ENCODE data around the gene OR51F1.
"Not testable (repeated sequence)": the region's sequence is repeated elsewhere in the genome, so short reads cannot be mapped to it uniquely, and the experiment has no call there.

Gene OR51F1, protein sequence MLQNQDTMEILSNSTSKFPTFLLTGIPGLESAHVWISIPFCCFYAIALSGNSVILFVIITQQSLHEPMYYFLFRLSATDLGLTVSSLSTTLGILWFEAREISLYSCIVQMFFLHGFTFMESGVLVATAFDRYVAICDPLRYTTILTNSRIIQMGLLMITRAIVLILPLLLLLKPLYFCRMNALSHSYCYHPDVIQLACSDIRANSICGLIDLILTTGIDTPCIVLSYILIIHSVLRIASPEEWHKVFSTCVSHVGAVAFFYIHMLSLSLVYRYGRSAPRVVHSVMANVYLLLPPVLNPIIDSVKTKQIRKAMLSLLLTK

DNA sequence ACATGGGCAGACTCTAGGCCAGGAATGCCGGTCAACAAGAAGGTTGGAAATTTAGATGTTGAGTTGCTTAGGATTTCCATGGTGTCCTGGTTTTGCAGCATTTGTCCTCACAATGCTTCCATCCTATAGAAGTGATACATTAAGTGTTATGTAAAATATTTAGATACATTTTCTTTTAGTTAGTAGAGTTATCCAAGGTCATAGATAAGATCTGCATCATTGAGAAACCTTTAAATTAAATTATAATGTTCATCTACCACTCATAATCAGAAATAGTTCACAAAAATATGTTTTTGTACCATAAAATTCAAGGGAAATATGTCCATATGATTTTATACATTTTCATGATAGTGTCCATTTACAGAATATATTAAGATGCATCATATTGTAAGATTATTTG, at the start of gene OR51F1:
TSS of gene OR51F1 (minus strand) at position 101 of the 400 bp plus-strand sequence. CDS start at position 101, 0 bp downstream.
- DNase-seq (ENCODE audit: low read depth in 2 of 2, low spot score in 1 of 2): no peak

DNA sequence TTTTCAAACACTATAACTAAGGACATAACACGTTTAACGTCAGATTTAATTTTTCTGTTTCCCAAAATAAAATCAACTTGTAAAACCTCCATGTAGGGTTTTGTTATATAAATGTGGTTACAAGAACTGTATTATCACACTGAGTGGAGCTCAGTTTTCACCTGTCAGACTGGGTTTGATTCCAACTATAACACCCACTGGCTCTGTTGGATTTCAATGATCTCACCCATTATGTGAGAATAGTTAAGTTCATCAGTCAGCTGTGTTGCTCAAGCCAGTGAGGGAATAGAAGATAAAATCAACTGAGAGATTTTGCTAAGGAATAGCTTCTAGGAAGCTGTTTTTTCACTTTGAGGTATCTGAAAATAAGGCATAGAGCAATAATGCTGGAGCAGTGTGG, 39.5 kb upstream of the OR51F1 start:
- DNase-seq (ENCODE audit: low read depth in 2 of 2, low spot score in 1 of 2): no peak

DNA sequence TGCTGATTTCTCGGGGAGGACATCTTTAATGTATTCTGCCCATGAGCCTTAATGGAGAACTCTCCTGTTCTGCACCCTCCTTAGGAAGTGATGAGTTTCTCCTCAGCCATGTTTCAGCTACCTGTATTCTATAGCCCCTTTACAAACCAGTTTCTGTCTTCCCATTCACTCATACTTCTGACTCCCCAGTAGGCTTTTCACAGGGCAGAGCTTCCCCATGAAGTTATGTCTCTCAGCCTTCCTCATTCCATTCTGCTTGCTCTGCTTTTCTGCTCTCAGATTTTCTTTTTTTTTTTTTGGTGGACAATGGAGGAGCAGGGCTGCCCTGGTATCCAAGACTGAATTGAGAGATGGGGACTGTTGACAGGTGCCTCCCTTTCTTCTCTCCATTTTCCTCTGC, 38.7 kb upstream of the OR51F1 start:
- DNase-seq (ENCODE audit: low read depth in 2 of 2, low spot score in 1 of 2): no peak

DNA sequence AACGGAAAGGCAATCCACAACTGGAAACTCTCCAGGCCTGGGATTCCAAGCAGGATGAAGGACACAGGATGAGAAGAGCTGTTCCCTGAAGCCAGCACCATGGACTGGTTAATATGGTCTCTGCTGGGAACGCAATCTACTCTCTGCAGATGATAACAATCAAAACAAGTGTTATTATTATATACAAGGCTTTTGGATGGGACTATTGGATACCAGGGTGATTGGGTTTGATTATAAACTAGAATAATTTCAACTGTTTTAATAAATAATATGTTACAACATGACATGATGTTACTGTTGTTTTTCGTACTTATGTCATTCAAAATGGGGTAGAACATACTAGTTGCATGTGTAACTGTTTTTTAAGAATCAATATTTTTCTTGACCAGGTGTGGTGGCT, 34.5 kb upstream of the OR51F1 start, which contains the start of gene OR52R1:
TSS of gene OR52R1 (minus strand) at position 101 of the 400 bp plus-strand sequence. CDS start at position 101, 0 bp downstream.
- no peak for DNase-seq (ENCODE audit: low read depth in 2 of 2, low spot score in 1 of 2)

DNA sequence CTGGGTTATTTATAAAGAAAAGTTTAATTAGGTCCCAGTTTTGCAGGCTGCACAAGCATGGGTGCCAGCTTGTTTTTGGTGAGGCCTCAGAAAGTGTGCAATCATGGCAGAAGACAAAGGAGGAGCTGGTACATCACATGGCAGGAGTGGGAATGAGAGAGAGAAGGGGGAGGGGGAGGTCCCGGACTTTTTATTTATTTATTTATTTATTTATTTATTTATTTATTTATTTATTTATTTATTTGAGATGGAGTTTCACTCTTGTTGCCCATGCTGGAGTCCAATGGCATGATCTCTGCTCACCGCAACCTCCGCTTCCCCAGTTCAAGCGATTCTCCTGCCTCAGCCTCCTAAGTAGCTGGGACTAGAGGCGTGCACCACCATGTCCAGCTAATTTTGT, 31.6 kb upstream of the OR51F1 start:
- DNase-seq (ENCODE audit: low read depth in 2 of 2, low spot score in 1 of 2): not testable (repeated sequence)

DNA sequence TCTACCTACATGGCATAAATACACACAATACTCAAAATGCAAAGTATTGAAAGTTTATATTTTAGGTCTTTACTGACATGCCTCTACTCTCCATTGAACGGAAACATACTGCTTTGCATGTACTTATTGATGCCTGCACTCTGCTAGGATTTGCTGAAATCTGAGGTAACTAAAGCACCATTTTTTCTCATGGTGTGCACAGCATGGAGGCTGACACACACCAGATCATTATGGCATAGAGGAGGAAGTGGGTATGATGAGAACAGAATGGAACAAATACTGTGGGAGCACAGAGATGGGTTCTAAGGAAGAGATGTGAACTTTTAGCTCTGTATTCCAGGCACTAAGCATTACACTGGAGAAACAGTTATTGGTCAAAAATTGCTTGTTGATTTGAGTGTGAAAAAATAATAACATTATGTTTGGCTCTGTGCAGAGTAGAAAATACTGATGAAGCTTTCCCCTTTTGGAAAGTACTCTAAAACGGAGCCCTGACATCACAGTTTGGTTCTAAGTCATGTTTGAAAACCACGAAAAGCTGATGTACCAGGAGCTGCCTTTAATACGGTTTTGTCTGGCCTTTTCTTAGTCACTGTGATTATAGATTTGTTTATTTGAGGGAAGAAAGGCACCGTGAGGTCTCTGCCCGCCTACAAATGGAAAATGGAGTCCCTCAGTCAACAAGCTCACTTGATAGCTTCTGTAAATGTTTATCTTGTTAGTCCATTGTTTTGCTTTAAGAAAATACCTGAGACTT, 28.9 kb upstream of the OR51F1 start:
- DNase-seq (ENCODE audit: low read depth in 2 of 2, low spot score in 1 of 2): no peak

DNA sequence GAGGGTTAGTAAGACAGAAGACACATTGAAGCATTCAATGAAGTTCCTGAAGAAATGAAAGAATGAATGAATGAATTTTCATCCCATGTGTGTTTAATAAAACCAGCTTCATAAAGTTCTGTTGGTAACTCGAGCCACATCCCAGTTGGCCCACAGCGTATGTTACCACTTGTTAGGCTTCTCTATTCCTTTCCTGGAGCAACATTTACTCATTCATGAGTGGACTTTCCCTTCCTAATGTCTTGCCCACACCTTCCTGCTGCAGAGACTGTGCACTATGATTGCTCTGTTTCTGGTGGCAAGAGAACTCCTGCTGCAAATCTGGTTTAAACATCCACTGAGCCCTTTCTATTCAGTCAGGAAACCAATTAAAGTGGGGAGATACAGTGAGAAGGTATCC, 27.5 kb upstream of the OR51F1 start:
- DNase-seq (ENCODE audit: low read depth in 2 of 2, low spot score in 1 of 2): no peak

DNA sequence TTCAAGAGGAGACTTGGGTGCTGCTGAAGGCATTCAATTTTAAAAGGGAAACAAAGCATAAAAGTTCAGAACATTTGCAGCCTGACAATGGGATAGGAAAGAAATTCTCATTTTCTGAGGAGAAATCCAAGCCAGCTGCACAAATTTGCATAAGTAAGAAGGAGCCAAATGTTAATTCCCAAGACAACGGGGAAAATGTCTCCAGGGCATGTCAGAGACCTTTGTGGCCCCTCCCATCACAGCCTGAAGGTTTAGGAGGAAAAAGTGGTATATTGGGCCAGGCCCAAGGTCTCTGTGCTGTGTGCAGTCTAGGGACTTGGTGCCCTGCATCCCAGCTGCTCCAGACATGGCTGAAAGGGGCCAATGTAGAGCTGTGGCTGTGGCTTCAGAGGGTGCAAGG, 12.7 kb upstream of the OR51F1 start:
- DNase-seq (ENCODE audit: low read depth in 2 of 2, low spot score in 1 of 2): no peak

DNA sequence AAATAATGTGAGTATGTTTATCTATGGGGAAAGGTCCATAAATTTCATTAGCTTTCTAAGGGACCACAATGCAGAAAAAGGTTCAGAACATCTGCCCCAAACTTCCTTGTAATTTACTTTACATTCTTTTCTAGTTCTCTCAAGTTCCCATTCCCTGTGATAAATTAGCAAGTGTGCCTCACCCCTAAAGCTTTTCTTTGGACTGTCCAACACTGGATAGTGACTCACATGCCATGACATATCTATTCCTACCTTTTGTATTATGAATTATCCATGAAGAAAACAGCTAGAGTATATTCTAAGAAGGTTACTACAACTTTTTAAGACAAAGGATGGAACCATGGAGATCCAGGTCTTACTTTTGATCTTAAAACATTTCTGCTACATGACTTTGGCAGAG, 1.6 kb downstream of the OR51F1 start:
- DNase-seq (ENCODE audit: low read depth in 2 of 2, low spot score in 1 of 2): no peak

DNA sequence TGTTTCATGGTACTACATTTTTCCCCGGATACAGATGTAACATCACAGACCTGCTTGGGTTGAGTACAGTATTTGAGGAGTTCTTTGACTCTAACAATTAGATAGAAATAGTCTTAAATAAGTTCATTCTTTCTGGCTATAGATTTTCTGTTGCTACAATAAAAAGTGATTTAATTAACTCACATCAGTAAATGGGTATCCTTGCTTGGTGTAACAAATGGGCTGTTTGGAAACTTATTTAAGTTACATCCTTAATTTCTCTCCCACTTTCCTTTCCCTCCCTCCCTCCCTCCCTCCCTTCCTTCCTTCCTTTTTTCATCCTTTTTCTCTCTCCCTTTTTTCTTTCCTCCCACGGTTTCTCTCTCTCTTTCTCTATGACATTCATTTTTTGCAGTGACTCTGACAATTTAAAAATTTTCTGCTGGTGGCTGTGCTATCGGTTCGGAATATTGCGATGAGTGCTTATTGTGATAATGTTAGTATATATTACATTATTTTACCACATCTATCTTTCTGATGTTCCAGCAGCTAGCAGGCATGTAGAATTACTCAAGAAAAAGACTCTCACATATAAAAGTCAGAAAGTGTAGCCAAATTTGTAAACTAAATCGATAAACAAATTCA, 3.2 kb downstream of the OR51F1 start:
- no peak for DNase-seq (ENCODE audit: low read depth in 2 of 2, low spot score in 1 of 2)

DNA sequence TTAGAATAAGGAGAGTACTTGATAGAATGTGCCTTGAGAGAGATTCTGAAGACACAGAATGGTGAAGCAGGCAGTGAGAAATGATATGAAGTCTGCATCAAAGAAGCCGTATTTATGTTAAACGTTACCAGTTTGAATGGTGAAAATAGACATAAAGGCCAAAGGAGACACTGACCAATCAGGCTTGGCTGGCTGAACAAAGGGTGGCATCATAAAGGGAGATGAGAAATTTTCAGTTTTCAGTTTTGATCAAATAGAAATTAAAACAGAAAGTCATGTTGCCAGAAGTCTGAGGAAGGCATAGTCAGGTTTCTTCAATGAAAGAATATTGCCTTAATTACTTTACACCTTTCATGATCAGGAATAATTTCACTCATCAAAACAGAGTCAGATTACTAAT, 6.6 kb downstream of the OR51F1 start:
- DNase-seq (ENCODE audit: low read depth in 2 of 2, low spot score in 1 of 2): no peak

DNA sequence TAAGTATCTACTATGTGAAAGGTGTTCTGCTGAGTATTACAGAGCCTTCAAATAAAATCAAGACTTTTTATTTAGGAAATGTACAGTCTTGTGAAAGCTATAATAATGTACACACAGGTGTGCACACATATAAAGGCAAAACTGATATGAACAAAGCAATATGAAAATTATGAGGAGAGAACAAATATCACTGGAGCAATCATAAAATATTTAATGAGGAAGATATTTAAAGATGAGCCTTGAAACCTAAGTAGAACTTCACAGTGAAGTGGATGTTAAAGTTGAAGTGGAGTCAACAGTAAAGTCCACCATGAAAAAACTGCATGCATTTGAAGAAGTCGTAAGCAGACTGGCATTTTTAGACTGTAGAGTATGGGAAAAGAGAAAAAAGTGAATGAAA, 18.5 kb downstream of the OR51F1 start:
- no peak for DNase-seq (ENCODE audit: low read depth in 2 of 2, low spot score in 1 of 2)

DNA sequence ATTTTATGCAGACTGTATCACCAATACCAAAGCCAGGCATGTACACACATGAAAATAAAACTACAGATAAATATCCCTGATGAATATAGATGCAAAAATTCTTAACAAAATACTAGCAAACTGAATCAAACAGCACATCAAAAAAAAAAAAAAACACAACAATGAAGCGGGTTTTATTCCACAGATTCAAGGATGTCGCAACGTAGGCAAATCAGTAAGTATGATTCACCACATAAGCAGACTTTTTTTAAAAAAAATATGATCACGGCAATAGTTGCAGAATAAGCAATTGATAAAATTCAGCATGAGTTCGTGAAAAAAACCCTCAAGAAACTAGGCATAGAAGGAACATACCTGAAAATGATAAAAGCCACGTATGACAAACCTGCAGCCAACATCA, 21.3 kb downstream of the OR51F1 start:
- no peak for DNase-seq (ENCODE audit: low read depth in 2 of 2, low spot score in 1 of 2)

DNA sequence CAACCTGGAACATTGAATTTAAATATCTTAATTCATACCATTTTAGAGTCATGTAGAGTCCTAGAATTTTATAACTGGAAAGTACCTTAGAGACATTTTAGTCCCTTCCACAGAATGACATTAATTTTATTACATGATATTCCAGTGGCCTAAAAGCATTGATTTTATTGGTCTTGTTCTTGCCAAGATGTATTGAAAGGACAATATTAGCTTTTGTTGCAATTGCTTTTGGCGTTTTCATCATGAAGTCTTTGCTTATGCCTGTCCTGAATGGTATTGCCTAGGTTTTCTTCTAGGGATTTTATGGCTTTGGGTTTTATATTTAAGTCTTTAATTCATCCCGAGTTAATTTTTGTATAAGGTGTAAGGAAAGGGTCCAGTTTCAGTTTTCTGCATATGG, 29.0 kb downstream of the OR51F1 start:
- no peak for DNase-seq (ENCODE audit: low read depth in 2 of 2, low spot score in 1 of 2)

DNA sequence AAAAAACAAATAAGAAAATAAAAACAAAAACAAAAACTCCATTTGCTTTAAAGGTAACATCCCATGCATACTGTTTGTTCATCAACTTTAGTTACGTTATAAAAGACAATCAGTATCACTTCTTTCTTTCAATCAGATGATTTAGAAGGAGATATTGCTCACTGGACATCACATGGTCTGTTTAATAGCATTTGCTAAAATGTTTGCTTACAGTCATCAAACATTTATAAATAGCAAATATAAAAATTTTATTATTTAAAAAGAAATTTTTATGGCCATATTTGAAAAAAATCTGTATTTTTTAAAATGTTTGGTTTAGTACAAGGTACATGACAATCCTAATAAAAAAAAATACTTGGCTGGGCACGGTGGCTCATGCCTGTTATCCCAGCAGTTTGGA, 42.6 kb downstream of the OR51F1 start:
- DNase-seq (ENCODE audit: low read depth in 2 of 2, low spot score in 1 of 2): no peak

DNA sequence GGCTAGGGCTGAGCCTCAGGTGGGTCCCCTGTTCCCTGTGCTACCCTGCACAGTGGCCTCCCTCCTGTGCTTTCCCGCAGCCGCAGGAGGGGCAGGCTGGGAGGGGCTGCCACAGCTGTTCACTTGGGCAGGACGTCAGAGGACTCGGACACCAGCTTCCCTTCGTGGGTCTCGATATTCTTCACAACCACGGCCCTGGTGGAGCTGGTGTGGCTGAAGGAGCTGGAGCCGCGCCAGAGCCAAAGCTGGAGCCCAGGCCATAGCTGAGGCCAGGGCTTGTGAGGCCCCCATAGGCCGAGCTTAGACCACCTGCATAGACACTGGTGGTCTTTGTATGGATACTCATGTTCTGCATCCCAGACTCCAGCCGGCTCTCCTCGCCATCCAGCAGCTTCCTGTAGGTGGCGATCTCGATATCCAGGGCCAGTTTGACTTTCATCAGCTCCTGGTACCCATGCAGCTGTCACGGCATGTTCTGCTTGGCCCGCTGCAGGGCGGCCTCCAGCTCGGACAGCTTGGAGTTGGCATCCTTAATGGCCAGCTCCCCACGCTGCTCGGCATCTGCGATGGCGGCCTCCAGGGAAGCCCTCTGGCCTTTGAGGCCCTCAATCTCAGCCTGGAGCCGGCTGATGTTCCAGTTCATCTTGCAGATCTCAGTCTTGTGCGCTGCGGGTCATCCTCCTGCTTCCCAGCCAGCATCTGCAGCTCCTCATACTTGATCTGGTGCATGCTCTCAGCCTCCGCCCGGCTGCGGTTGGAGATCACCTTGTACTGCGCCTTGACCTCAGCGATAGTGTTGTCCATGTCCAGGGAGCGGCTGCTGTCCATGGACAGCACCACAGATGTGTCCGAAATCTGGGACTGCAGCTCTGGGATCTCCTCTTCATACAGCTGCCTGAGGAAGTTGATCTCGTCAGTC, 46.9 kb downstream of the OR51F1 start:
- not testable (repeated sequence) for DNase-seq (ENCODE audit: low read depth in 2 of 2, low spot score in 1 of 2)
